Endothelial cell of umbilical vein (primary cell): ENCODE data around the gene ARID2. TPM values are rescaled to one million over a fixed set of nuclear protein-coding genes. Genes with fewer than 3 reads are reported as not detected.

Experiments
- BruUV-seq: library from RNA; stranded (reverse); fragments of 400-500 nt; replicated peaks from 2 replicates; lab custom pipeline; 2021; lab: Mats Ljungman, UMichigan
- CTCF ChIA-PET: fragments of 300-600, 350-600 bp; sonication (Branson Sonifier 250); formaldehyde crosslinking; loops from one replicate; lab custom pipeline; 2021; ENCODE audit warnings: antibody characterized with exemption, inconsistent platforms; lab: Charles Lee
- POLR2A ChIA-PET: fragments of 300-600, 350-600 bp; sonication (Branson Sonifier 250); formaldehyde crosslinking; loops from one replicate; lab custom pipeline; 2021; ENCODE audit warnings: antibody characterized with exemption, inconsistent platforms; lab: Charles Lee
- DNase-seq: peaks from one replicate; pipeline ENCODE4 v3.0.0-alpha.2; 2011; ENCODE audit warnings: low read depth, low spot score
- FAIRE-seq: peaks from 2 replicates; lab custom pipeline; 2011; peaks lifted over from hg19 to GRCh38; lab: Jason Lieb, UNC
- H2AFZ ChIP-seq: 2 replicates; pipeline ENCODE4 v1.6.0; 2012; ENCODE audit warnings: low read depth, low read length, control low read depth, inconsistent platforms
- H3K27ac ChIP-seq: 2 replicates; pipeline ENCODE4 v1.5.1; 2011; ENCODE audit warnings: low read depth, mild to moderate bottlenecking, control low read depth, low read length, moderate library complexity; ENCODE audit not compliant: insufficient read depth
- H3K27me3 ChIP-seq, 2 experiments: 2 replicates each; pipeline versions ENCODE4 v1.6.0 to v1.6.1; 2011; ENCODE audit warnings: low read length in 2 of 2, mixed read lengths in 1 of 2; ENCODE audit not compliant: control insufficient read depth in 2 of 2, insufficient read depth in 2 of 2
- H3K36me3 ChIP-seq, 2 experiments: 2 replicates in 1 of 2; 3 replicates in 1 of 2; pipeline ENCODE4 v1.5.1; 2011; ENCODE audit warnings: low read length in 2 of 2, mild to moderate bottlenecking in 1 of 2, moderate library complexity in 1 of 2; ENCODE audit not compliant: control insufficient read depth in 2 of 2, insufficient read depth in 2 of 2; ENCODE audit errors: extremely low read depth in 1 of 2
- H3K4me1 ChIP-seq: 3 replicates; pipeline ENCODE4 v1.5.1; 2011; ENCODE audit warnings: mild to moderate bottlenecking, low read length; ENCODE audit not compliant: control insufficient read depth, insufficient read depth; ENCODE audit errors: extremely low read depth
- H3K4me2 ChIP-seq: 2 replicates; pipeline ENCODE4 v1.6.1; 2011; ENCODE audit warnings: low read length, control low read depth, mixed read lengths; ENCODE audit not compliant: insufficient read depth
- H3K4me3 ChIP-seq, 3 experiments: fragments of 200-600 bp in 1 of 3; sonication (generic), shearing (Covaris generic) in 1 of 3; replicated peaks in 1 of 3; 2 replicates each; pipeline ENCODE4 v1.5.1; 2011 to 2016; ENCODE audit warnings: control low read depth in 3 of 3, low read length in 3 of 3, mild to moderate bottlenecking in 2 of 3, inconsistent platforms in 1 of 3, low read depth in 1 of 3, moderate library complexity in 1 of 3; ENCODE audit not compliant: insufficient read depth in 1 of 3
- H3K79me2 ChIP-seq: 2 replicates; pipeline ENCODE4 v1.6.0; 2012; ENCODE audit warnings: low read length, inconsistent platforms; ENCODE audit not compliant: control insufficient read depth, insufficient read depth
- H3K9ac ChIP-seq: replicated peaks from 2 replicates; pipeline ENCODE3; 2011; ENCODE audit warnings: low read length, control low read depth; ENCODE audit not compliant: insufficient read depth; ENCODE audit errors: extremely low read depth
- H3K9me1 ChIP-seq: replicated peaks from 3 replicates; pipeline ENCODE4 v1.6.0; 2011; ENCODE audit warnings: mild to moderate bottlenecking, low read length; ENCODE audit not compliant: control insufficient read depth, insufficient read depth; ENCODE audit errors: extremely low read depth
- H3K9me3 ChIP-seq: replicated peaks from 2 replicates; pipeline ENCODE4 v1.5.1; 2012; ENCODE audit warnings: low read length, inconsistent platforms; ENCODE audit not compliant: control insufficient read depth, insufficient read depth
- H4K20me1 ChIP-seq: replicated peaks from 2 replicates; pipeline ENCODE3; 2011; ENCODE audit warnings: mild to moderate bottlenecking, low read length; ENCODE audit not compliant: control insufficient read depth, insufficient read depth; ENCODE audit errors: extremely low read depth
- CTCF ChIP-seq, 2 donors: IDR thresholded peaks; 1 replicate in 1 of 2; 2 replicates in 1 of 2; pipeline ENCODE4 v1.5.1; 2011; ENCODE audit warnings: low read length in 2 of 2, mild to moderate bottlenecking in 2 of 2, moderate library complexity in 2 of 2, control low read depth in 1 of 2, inconsistent platforms in 1 of 2, low read depth in 1 of 2; ENCODE audit not compliant: insufficient read depth in 1 of 2; ENCODE audit errors: extremely low read depth in 1 of 2
- EZH2 ChIP-seq: IDR thresholded peaks from 2 replicates; pipeline ENCODE4 v1.6.1; 2012; ENCODE audit warnings: borderline replicate concordance, low read depth, mild to moderate bottlenecking, moderate library complexity, low read length, inconsistent platforms; ENCODE audit not compliant: severe bottlenecking
- FOS ChIP-seq: IDR thresholded peaks from 2 replicates; pipeline ENCODE4 v1.6.1; 2011; ENCODE audit warnings: mild to moderate bottlenecking, low read length, moderate library complexity, borderline replicate concordance; ENCODE audit not compliant: insufficient read depth
- GATA2 ChIP-seq: IDR thresholded peaks from 2 replicates; pipeline ENCODE4 v1.7.0; 2011; ENCODE audit warnings: low read depth, mild to moderate bottlenecking, moderate library complexity, mixed read lengths, low read length; ENCODE audit not compliant: insufficient read length, insufficient read depth
- JUN ChIP-seq: IDR thresholded peaks from 2 replicates; pipeline ENCODE4 v1.6.1; 2011; ENCODE audit warnings: borderline replicate concordance, low read depth; ENCODE audit not compliant: insufficient read length, insufficient read depth
- MYC ChIP-seq: IDR thresholded peaks from one replicate; pipeline ENCODE4 v1.6.1; 2011; ENCODE audit warnings: mild to moderate bottlenecking, low read depth, low read length
- POLR2A ChIP-seq: IDR thresholded peaks from 2 replicates; pipeline ENCODE4 v1.6.1; 2012; ENCODE audit warnings: low read depth, mild to moderate bottlenecking, control low read depth, low read length
- POLR2AphosphoS5 ChIP-seq: IDR thresholded peaks from 2 replicates; pipeline ENCODE4 v1.6.1; 2012; ENCODE audit warnings: low read depth, mild to moderate bottlenecking, control low read depth, low read length, moderate library complexity; ENCODE audit not compliant: insufficient read depth
- dilution Hi-C: fragments of 300-500 bp; cut with MboI; formaldehyde crosslinking; loops from one replicate; pipeline ENCODE4 v1.15.0; 2019; ENCODE audit warnings: low sequenced_read_pairs; ENCODE audit not compliant: extremely low pct_ligation_motif_present
- intact Hi-C: fragments of 100-400 bp; cut with micrococcal nuclease; formaldehyde crosslinking; loops from one replicate; pipeline ENCODE4 v1.10.0; 2022
- polyA plus RNA-seq, 4 experiments: library from polyadenylated mRNA; depleted of rRNA in 3 of 4; stranded (reverse) in 3 of 4; unstranded in 1 of 4; fragments of >200 nt; gene quantifications; 2 replicates each; pipeline versions ENCODE4 v1.2.1 to v1.2.3, GENCODE V29; 2011 to 2012; ENCODE audit warnings: missing spikeins in 1 of 4
- total RNA-seq: library from RNA; stranded (reverse); gene quantifications from 2 replicates; pipeline ENCODE4 v1.2.3, GENCODE V29; 2021
- TF ChIP-seq, protein P1 (sequence below): IDR thresholded peaks from 2 replicates; pipeline ENCODE4 v1.6.1; 2011; ENCODE audit not compliant: insufficient read depth, insufficient read length

The ARID2 gene
- total and polyA plus RNA-seq, 2 donors (not counting 3 experiments of a cell fraction or from before 2014, with no cell fraction given): 10.8 to 26.7 TPM

- Histone ChIP-seq H3K36me3 (no peaks in the 10 kb centered on the region), H3K9me1 (no peaks in the 10 kb centered on the region), H3K9me3 (no peaks in the 10 kb centered on the region), H3K79me2 (peaks cover 65% of the 10 kb centered on the region), H3K4me1 (no peaks in the 10 kb centered on the region), H4K20me1 (no peaks in the 10 kb centered on the region), H3K4me3 (no peak overlapping the region), H3K9ac (no peak overlapping the region), H3K27ac (no peak overlapping the region), H2AFZ (no peak overlapping the region), H3K4me2 (no peak overlapping the region), H3K27me3 (no peaks in the 10 kb centered on the region)
- DNase-seq: no peak
- FAIRE-seq: no peak
- TF ChIP-seq FOS: no peak
- no peak for TF ChIP-seq MYC
- TF ChIP-seq JUN: no peak
- no peak for TF ChIP-seq CTCF (IDR thresholded peaks at IDR 0.05; ENCODE audit: extremely low read depth in 1 of 2, insufficient read depth in 1 of 2, low read depth in 1 of 2, low read length in 2 of 2)
- no peak for TF ChIP-seq POLR2A
- no peak for TF ChIP-seq EZH2
- no peak for TF ChIP-seq GATA2
- no peak for TF ChIP-seq POLR2AphosphoS5
- TF ChIP-seq, protein P1, sequence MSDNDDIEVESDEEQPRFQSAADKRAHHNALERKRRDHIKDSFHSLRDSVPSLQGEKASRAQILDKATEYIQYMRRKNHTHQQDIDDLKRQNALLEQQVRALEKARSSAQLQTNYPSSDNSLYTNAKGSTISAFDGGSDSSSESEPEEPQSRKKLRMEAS: no peak
- intact Hi-C loops: loop anchor here (5.0 kb wide), 4 partner anchors 132 to 312 kb away; partner anchors contain the start of gene SCAF11
- ChIA-PET POLR2A (no interaction called here), CTCF (interaction anchor here (1.2 to 2.7 kb wide), 9 partner anchors 12 to 246 kb away, joined by 3 to 11 read pairs (median 5); no protein-coding TSS in a partner anchor)
- no TSS peak for BruUV-seq
- dilution Hi-C loops: no loop called here
Measured at GRCh38 chr12:45760333-45760732, 30.8 kb downstream of the ARID2 start.
